SKM-1 (cell line): Measurements from ENCODE around the gene HMGA1.

Source experiments
- DNase-seq: peaks from one replicate; lab custom pipeline; 2025; ENCODE audit not compliant: unreplicated experiment; lab: John Stamatoyannopoulos, UW

HMGA1 gene

DNA sequence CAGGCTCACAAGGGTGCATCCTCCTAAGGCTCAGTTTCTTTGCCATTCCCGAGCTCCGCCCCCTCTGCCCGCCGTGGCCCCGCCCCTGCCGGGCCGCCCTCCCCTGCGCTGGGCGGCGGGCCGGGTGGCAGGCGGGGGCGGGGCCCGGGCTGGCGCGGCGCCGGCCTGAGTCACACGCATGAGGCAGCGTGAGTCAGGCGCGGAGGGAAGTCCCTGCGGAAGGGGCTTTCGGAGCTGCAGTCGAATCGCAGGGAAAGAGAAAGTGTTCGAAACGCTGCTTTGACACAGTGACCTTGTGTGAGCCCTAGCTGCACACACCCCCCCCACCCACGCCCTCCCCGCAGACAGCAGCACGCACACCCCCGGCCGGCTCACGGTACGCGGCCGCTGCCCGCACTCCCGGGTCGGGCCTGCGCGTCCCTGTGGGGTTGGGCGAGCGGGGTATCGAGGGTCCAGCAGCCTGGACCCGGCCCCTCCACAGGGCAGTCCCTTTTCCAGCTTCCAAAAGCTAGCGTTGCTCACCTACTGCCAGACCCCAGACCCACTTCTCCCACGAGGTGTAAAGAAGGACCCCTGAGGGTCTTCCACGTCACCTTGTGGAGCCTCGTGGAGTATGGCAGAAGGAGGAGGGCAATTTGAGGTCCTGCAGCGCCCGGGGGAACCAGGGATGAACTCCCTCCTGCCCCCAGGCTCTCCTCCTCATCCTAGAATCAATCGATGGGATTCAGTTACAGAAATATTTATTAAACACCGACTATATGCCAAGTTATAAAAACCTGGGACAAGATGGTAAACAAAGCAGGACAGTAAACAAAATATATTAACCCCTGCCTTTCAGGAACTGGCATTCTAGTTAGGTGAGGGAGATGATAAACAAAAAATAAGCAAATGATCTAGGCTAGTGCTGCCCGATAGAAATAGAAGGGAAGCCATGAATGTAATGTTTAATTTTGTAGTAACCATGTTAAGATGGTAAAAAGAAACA, 12.4 kb upstream of the HMGA1 start:
- peak; percentile 78 for DNase-seq

DNA sequence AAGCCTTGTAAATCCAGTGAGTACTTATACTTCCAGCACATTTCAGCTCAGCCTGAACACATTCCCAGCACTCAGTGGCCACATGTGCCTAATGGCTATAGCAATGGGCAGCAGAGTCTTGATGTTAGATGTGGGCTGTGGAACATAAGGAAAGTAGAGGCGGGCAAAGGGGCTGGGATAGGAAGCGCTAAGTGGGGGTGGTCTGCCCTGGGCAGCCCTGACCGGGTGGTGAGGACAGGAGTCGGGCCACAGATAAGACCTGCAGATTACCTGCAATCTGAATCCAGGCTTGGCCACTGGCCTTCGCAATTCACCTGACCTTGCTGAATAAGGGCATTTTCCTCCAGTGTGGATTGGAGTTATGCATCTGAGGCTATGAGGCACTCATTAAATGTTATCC, 11.1 kb upstream of the HMGA1 start:
- DNase-seq: no peak

GRCh38 chr6:34226066-34226465, 10.6 kb upstream of the HMGA1 start:
- no peak for DNase-seq

DNA sequence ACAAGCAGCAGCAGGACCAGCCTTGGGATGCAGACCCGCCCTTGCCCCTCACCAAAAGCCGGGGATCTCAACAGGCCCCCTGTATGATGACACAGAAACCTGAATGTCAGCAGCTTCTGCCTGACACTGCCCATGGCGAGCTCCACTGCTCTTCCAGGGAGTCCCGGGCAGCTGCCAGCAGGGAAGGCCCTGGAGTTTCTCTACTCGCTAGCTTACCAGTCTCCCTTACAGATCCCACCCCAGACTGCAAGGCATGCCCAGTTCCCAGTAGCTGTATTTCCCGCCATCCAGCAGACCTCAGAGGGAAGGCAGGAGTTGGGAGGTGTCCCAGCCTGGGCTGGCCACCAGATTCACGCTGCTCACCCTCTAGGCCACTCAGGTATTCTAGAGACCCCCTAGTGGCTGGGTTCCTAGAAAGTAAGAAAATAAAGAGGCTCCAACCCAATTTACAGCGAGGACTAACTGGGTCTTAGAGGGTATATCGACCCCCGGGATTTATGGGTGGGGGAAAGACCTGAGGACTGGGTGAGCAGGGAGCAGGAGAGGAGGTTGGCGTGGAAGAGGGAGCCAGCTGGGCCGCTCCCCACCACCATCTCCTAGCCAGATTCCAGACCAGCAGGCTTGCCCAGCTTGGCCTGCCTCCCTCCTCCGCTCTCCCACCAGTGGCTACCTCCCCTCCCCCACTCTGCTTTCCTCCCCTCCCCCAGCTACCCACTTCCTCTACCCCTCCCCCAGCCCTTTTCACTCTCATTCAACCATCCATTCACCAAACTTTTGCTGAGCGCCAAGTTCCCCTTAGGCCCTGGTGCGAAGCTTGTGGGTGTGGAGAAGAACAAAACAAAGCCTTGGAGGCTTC, 9.7 kb upstream of the HMGA1 start:
- DNase-seq: peak; percentile 40

DNA sequence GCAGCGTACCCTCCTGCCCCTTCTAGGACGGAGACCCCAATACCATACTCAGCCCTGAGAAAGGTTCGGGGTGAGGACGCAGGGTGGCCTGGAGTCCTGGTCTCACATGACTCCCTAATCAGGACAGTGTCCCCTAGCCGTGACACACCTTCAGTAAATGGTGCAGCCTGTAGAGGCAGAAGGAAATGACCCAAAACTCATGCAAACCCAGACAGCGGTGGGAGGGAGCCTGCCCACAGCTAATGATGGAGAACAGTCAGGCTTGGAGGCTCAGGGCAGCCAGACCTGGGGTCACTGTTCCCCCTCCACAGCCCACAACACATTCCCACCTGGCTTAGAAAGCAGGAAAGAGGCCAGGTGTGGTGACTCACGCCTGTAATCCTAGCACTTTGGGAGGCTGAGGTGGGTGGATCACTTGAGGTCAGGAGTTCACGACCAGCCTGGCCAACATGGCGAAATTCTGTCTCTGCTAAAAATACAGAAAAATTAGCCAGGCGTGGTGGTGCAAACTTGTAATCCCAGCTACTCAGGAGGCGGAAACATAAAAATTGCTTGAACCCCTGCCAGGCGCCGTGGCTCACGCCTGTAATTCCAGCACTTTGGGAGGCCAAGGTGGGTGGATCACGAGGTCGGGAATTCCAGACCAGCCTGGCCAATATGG, 8.8 kb upstream of the HMGA1 start:
- peak; percentile 18 for DNase-seq

GRCh38 chr6:34229877-34230276, 6.8 kb upstream of the HMGA1 start:
- no peak for DNase-seq

DNA sequence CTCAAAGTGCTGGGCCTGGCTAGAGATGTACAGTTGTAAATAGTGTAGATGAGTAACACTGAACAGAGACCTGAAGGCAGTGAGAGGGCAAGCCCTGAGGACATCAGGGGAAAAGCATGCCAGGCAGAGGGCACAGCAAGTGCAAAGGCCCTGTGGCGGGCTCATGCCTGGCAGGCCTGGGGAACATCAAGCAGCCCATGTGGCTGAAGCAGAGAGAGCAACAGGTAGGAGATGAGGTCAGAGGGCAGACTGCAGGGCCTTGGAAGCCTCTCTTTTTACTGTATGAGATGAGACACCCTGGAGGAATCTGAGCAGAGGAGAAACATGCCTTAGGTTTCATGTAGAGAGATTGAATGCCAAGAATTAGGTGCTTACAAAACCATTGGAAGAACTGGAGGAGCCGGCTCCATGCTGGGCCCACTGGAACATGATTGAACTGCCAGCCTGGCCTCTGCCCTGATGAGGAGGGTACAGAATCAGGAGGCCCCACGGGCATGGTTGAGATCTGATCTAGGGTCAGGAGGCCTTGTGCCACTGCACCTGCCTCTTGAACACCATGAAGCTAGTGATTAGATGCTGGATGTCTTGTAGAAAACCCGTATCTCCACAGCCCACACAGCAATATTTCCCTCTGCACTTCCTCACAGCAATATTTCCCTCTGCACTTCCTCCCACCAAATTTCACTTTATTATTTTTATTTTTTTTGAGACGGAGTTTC, 5.9 kb upstream of the HMGA1 start:
- peak; percentile 18 for DNase-seq

- no peak for DNase-seq
Measured at GRCh38 chr6:34231566-34232336, 4.9 kb upstream of the HMGA1 start.

GRCh38 chr6:34232901-34233300, 3.8 kb upstream of the HMGA1 start:
- no peak for DNase-seq

- DNase-seq: no peak
Measured at GRCh38 chr6:34233867-34234266, 2.8 kb upstream of the HMGA1 start.

DNA sequence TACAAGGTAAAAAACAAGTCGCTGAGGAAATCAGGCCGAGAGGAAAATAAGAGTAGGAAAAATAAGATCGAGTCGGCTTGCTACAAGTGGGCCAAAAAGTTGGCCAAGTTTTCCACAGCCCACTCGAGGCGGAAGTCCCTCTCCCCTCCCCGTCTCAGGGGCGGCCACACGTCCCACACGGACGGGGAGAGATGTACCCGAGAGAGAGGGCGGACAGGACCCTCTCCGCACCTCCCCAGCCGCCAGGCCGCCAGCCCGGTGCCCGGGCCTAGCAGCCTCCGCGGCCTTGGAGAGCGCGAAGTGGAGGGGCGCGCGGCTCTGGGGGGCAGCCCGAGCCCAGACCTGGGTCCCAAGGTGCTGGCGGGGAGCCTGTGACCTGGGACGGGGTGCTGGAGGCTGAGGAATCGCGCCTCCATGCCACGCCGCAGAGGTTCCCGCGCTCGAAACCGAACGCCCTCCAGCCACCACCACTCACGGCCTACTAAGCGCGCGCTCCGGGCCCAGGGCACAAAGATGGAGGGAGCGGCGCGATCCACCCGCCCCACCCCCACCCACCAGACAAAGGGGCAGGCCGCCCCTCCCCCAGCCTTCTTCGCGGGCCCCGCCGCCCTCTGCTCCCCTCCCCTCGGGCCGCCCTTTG, 1.9 kb upstream of the HMGA1 start:
- no peak for DNase-seq

DNA sequence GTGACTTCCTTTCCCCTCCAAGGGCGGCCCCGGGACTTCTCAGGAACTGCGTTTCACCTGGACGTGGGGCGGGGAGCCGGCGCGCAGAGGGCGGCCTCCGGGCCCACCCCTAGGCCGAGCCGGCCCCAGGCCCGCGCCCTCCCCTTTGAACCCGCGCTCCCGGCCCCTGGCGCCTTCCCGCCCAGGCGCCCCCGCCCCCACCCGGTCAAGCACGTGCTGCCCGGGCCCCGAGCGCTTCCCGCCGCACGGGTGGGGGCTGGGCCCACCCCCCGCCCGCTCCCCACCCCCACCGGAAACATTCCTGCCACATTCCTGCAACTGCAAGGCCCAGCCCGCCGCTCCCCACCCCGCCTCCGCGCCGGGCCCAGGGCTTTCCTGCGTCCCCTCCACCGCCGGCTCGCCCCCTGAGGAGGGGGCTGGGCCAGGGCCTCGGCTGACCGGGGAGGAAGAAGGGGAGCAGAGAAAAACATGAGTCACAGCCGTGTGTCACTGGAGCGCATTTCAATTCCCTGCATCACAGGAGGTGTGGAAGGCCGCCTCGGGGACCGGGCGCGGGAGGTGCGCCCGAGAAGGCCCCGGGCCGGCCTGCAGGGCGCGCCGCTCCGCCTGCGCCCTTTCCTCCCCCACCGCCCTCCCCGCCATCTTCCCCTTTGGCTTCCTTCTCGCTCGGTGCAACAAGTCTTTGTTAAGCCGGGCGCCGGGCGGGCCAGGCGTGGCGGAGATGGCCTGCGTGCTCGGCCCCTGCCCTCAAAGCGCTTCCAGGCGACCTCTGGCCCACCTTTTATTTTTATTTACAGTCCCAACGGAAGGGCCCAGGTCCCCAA, 1.2 kb upstream of the HMGA1 start:
- DNase-seq: no peak

GRCh38 chr6:34236131-34236442, 586 bp upstream of the HMGA1 start:
- no peak for DNase-seq

DNA sequence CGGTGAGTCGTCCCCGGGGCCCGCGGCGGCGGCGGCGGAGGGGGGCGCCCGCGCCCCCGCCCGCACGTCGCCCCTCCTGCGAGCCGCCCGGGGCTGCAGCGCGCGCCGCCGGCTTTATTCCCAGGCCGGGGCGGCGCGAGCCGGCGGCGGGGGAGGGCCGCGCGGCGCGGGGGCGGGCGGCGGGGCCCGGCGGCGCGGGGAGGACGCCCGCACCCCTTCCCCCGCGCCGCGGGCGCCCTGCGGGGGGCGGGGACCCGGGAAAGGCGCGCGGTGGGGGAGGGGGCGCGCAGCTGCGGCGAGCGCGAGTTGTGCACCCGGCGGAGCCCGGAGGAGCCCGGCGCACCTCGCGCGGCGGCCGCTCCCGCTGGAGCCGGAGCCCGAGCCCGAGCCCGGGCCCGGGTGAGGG, 646 bp downstream of the HMGA1 start:
- no peak for DNase-seq

GRCh38 chr6:34237722-34238584, 1.3 kb downstream of the HMGA1 start:
- DNase-seq: peak; percentile 38

DNA sequence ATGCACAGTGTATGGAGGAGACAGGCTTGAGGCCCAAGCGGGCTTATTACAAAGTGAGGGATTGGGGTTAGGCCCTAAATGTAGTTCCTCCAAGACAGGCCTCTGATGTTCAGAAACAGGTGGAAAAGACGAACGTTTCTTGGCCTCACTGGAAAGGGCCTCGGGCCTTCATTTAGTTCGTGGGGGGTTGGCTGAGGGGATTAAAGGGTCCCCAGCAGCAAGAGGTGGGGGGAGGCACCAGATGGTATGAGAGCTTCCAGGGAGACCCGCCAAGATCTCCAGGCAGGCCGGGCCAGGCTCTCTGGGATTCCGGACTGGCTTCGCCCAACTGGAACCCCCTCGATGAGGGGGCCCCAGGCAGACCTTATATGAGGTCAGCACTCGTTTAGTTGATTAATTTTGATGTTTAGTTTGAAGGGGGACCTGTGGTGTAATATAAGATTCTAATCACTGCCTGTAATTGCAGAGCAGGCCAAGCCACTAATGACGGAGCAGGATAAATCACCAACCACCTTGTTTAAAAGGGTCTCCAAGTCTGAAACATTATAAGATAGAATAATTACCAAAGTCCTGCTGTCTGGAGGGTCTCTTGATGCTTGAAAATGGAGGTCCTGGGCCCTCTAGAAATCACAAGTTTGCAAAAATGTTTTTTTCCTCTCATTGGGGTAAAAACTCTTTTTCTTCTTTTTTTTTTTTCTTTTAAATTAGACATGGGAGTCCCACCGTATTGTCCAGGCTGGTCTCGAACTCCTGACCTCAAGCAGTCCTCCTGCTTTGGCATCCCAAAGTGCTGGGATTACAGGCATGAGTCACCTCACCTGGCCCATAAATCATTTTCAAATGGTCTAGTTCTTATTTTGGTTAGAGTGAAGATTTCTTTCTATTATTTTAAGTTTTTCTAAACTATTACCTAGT, 2.2 kb downstream of the HMGA1 start:
- DNase-seq: no peak

DNA sequence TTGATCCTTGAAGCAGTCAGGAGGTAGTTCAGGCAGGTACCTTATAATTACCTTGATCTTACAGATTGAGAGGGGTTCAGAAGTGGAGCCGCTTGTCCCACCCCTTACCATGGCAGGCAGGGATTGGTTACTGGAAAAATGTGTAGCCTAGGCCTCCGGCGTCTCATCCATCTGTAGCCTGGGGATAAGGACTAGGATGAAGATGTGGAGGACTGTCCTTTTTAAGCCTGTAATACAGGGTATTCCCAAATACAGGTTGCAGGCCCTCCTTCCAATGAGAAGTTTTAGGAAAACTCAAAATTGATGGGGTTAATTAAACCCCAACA, 2.8 kb downstream of the HMGA1 start:
- DNase-seq: no peak
